Nephron (organoid): ENCODE results near the gene G6PC2.

Source experiments
- H3K27ac Mint-ChIP-seq, 3 experiments: 2 replicates each; pipeline ENCODE4 v1.8.0; 2020; ENCODE audit warnings: mixed read lengths in 3 of 3, mild to moderate bottlenecking in 2 of 3, moderate library complexity in 1 of 3
- H3K27me3 Mint-ChIP-seq: 2 replicates; pipeline ENCODE4 v1.8.0; 2021; ENCODE audit warnings: low read depth, mild to moderate bottlenecking, moderate library complexity, mixed read lengths
- H3K36me3 Mint-ChIP-seq: 2 replicates; pipeline ENCODE4 v1.8.0; 2020; ENCODE audit warnings: low read depth, mixed read lengths
- H3K4me1 Mint-ChIP-seq: 2 replicates; pipeline ENCODE4 v1.8.0; 2020; ENCODE audit warnings: mixed read lengths
- H3K4me3 Mint-ChIP-seq, 3 experiments: 2 replicates each; pipeline ENCODE4 v1.8.0; 2020; ENCODE audit warnings: mild to moderate bottlenecking in 3 of 3, mixed read lengths in 3 of 3, moderate library complexity in 2 of 3
- H3K9me3 Mint-ChIP-seq: 2 replicates; pipeline ENCODE4 v1.8.0; 2020; ENCODE audit warnings: mixed read lengths
- CTCF ChIP-seq, 3 experiments: fragments of 200-600 bp; sonication (generic); IDR thresholded peaks; one replicate each; pipeline ENCODE4 v1.5.0; 2021; ENCODE audit warnings: antibody characterized with exemption in 3 of 3; ENCODE audit not compliant: unreplicated experiment in 3 of 3

G6PC2 gene

GRCh38 chr2:168956392-168956791, 55.3 kb downstream of the G6PC2 start:
- no peak for TF ChIP-seq CTCF (IDR thresholded peaks at IDR 0.05; ENCODE audit: unreplicated experiment in 3 of 3)
- Mint-ChIP-seq H3K27ac (no peak overlapping the region), H3K36me3 (peaks cover 4% of the 10 kb centered on the region), H3K4me1 (no peaks in the 10 kb centered on the region), H3K4me3 (no peak overlapping the region), H3K27me3 (no peaks in the 10 kb centered on the region), H3K9me3 (peaks cover 33% of the 10 kb centered on the region)
